Measurements from ENCODE around the gene MB.

GRCh38 chr22:35630891-35631290, 13.8 kb upstream of the MB start:
- TF ChIP-seq EZH2 (IDR thresholded peaks at IDR 0.05; ENCODE audit: low read length), result no peak
- TF ChIP-seq CTCF (optimal IDR thresholded peaks at IDR 0.05 in 1 of 3, IDR thresholded peaks at IDR 0.05 in 1 of 3, conservative IDR thresholded peaks at IDR 0.05 in 1 of 3; ENCODE audit: extremely low read depth in 1 of 3, insufficient read depth in 2 of 3, low read length in 3 of 3), result no peak

All from keratinocyte (primary cell).